Measurements from ENCODE around the gene PRKN. TPM values are rescaled to one million over a fixed set of nuclear protein-coding genes. Genes with fewer than 3 reads are reported as not detected.

The PRKN gene
- total RNA-seq, 1 experiment from 2014 or later: 2.0 TPM

DNA sequence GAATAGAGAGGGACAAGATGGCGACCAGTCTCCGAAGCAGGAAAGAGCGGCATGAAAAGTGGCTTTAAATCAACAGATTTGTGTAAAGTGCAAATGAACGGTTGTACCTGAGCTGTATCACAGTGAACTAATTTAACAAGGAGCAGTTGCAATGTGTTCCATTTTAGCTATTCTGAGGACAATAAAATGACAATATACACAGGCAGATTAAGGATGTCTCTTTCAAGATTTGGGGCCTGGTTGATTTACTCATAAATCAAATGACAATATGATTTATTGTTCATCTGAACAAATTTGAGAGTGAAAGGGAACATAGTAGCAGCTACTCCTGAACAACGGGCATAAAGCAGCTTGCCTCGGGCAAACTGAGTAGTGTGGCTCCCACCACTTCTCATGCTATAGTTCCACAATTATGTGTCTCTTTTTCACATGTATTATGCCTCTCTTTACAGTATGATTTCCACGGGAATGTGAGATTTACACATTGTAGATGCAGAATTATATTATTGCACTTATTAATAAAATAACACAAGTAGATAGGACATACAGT, 1249.6 kb downstream of the PRKN start:
- H3K4me1 Mint-ChIP-seq: peaks cover 2 to 5% of the 10 kb centered on the region in 2 experiments
- H3K23ac ChIP-seq (ENCODE audit: insufficient read length, low read depth, low read length): no peak overlapping the region
- H2BK120ac ChIP-seq (ENCODE audit: low read depth, low read length, poor library complexity, severe bottlenecking): no peak overlapping the region
- no peak overlapping the region for H2BK12ac ChIP-seq (ENCODE audit: insufficient read length, low read depth, low read length)
- no peaks in the 10 kb centered on the region for H3K23me2 ChIP-seq (ENCODE audit: insufficient read length, low read depth, low read length, poor library complexity, severe bottlenecking)
- H3K4me2 ChIP-seq (ENCODE audit: insufficient read depth, insufficient read length, low read length): no peak overlapping the region
- H3K4me1 ChIP-seq (ENCODE audit: insufficient read depth, low read length): no peaks in the 10 kb centered on the region; the same call in 1 of the 2 replicates
- no peaks in the 10 kb centered on the region for H3K27me3 Mint-ChIP-seq (ENCODE audit: low read depth)
- no peak overlapping the region for H2BK5ac ChIP-seq (ENCODE audit: insufficient read length, low read length)
- no peak overlapping the region for H3K18ac ChIP-seq (ENCODE audit: insufficient read length, low read depth, low read length)
- no peak overlapping the region for H4K91ac ChIP-seq (ENCODE audit: insufficient read length, low read depth, low read length)
- H3T11ph ChIP-seq (ENCODE audit: low read length): no peak overlapping the region
- no peak overlapping the region for H3K14ac ChIP-seq (ENCODE audit: insufficient read depth, low read length)
- H3K27ac ChIP-seq (ENCODE audit: insufficient read length, low read depth, low read length): no peak overlapping the region
- WGBS (ENCODE audit: extremely low coverage, insufficient read length, low lambda C conversion rate): no CpG with 5 or more reads among the region's 7 CpGs
- no peaks in the 10 kb centered on the region for H3K79me1 ChIP-seq (ENCODE audit: insufficient read depth, low read depth, low read length, poor library complexity, severe bottlenecking)
- no peak overlapping the region for H2BK15ac ChIP-seq (ENCODE audit: low read depth, low read length)
- H4K8ac ChIP-seq (replicated peaks; ENCODE audit: insufficient read length, low read depth, low read length): no peak overlapping the region
- H3K36me3 Mint-ChIP-seq (ENCODE audit: insufficient read depth in 1 of 3, low read depth in 3 of 3): no peaks in the 10 kb centered on the region; a peak in 1 of 7 replicates
- H3K4me3 Mint-ChIP-seq: no peak overlapping the region
- no peak overlapping the region for H3K27ac Mint-ChIP-seq
- H3K9ac ChIP-seq (ENCODE audit: extremely low read depth, insufficient read length, low read length): no peak overlapping the region
- no peaks in the 10 kb centered on the region for H4K20me1 ChIP-seq (ENCODE audit: control insufficient read depth, insufficient read depth, insufficient read length)
- H4K5ac ChIP-seq (ENCODE audit: insufficient read length, low read depth, low read length): no peak overlapping the region
- H3K4ac ChIP-seq (ENCODE audit: low read depth, low read length): no peak overlapping the region
- no peak for TF ChIP-seq CTCF (conservative IDR thresholded peaks at IDR 0.05)
- no peaks in the 10 kb centered on the region for H3K9me3 Mint-ChIP-seq
- no peaks in the 10 kb centered on the region for H3K79me2 ChIP-seq (ENCODE audit: insufficient read depth, low read length)
- H2AFZ ChIP-seq (ENCODE audit: low read length): no peak overlapping the region
- no peak overlapping the region for H2AK5ac ChIP-seq (ENCODE audit: insufficient read length, low read length)
- H3K9me3 ChIP-seq (ENCODE audit: control insufficient read depth, low read depth, low read length): no peaks in the 10 kb centered on the region
- H2BK20ac ChIP-seq (ENCODE audit: low read depth, low read length, poor library complexity, severe bottlenecking): no peak overlapping the region
- no peak for DNase-seq
- H3K27me3 ChIP-seq (ENCODE audit: insufficient read depth, low read length): no peaks in the 10 kb centered on the region
- H3K56ac ChIP-seq (ENCODE audit: insufficient read length, low read depth, low read length): no peak overlapping the region
